HG03432 (cell line): ENCODE measurements around the gene CBLN4.

Experiments used
- ATAC-seq: cut with Tn5 transposase; IDR thresholded peaks from one replicate; pipeline ENCODE4 v1.9.1; 2021; ENCODE audit warnings: mild to moderate bottlenecking, moderate library complexity; ENCODE audit not compliant: unreplicated experiment

Gene CBLN4

DNA sequence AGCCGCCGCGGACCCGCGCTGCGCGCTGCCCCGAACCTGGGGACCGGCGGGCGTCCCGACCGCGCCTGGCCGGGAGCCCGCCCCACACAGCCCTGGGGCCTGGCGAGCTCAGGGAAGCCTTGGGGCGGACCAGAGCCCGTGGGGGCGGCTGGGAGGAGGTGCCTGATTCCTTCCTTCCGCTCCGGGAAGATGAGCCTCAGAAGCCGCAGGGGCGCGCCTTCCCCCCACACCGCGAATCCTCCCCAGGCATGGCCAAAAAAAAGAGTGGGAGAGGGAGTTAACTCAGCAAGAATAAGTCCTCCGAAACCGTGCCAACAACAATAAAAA, at the start of gene CBLN4:
Gene CBLN4, minus strand, starts transcription at position 131 of the 327 bp plus-strand sequence. CDS start 1,348 bp downstream, outside the sequence.
- ATAC-seq, result no peak

DNA sequence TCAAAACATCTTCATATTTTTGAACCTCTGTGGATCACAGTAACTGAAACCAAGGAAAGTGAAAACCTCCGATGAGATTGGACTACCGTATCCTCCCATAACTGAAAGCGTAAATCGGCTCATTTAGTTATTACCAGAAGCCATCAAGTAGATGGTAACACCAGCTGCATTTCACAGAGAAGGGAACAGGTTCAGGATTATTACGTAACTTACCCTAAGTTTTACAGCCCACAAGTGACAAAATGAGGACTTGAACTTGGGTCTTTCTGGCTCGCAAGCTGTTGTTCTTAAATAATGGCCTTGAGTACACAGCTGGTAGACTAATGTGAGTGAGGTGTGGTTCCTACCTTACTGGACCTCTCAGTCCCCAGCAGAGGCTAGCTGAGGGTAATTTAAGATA, 37.9 kb upstream of the CBLN4 start:
- ATAC-seq, result no peak

DNA sequence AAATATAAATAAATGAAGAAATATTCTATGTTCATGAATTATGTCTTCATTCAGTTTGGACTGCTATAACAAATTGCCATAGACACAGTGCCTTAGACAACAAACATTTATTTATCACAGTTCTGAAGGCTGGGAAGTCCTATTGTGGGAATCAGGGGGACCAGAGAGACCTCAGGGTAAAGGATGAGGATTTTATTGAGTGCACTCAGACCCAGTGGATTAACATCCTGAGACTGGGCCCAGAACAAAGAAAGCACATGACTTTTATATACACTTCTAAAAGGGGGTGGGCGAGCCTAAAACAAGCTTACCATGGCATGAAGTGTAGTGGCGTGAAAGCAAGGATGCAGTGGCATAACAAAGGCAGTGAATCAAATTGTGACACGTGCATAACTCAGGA, 26.9 kb upstream of the CBLN4 start:
- no peak for ATAC-seq

DNA sequence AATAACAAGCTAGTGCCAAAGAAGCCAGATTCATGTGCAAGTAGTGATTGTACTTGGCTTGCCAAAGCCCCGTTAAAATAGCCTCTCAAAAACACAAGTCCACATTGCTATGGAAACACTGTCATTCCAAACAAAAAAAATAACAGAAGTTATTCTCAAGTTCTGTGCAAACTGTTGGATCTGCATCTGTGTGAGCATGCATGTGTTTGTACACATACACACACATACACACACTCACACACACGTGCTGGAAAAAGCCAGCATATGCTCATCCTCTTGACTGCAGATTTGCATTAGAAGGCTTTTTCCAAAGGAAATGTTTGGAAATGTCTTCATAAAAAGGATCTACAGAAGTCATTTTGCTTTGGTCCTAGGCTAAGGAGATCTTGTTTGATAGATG, 13.4 kb upstream of the CBLN4 start:
- no peak for ATAC-seq

DNA sequence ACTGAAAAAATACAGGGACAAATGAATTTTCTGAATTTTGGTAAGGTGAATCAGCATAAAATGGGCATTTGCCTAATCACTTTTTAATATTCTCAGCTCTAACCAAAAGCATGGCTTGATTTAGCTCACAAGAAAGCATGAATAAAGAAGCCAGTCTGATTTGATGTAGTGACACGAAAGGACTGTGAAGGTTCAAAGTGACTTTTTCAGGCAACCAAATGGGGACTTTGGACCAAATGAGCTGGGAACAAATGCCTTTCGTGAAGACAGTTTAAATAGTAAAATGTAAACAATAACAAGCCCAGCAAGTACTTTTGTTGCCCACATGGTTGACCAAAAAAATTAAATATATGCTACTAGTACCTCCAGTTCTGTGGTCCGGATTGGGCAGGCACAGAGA, 12.9 kb upstream of the CBLN4 start:
- ATAC-seq, result no peak

DNA sequence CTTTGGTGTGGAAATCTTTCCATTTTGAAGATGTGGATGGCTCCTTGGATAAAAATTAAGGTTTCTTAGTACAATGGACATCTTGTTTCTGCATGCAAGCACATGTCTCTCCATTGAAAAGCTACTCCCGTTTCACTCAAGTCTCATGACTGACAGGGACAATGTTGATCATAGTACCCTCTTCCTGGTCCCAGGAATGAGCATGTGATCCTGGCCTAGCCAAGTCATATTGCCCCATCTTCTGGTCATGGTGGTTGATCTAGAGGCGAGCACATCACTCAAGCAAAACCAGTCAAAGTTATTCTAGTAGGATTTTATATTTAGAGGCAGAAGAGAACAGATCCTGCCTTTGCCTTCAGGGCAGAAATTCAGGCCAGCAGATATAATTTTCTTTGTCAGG, 12.2 kb upstream of the CBLN4 start:
- no peak for ATAC-seq

DNA sequence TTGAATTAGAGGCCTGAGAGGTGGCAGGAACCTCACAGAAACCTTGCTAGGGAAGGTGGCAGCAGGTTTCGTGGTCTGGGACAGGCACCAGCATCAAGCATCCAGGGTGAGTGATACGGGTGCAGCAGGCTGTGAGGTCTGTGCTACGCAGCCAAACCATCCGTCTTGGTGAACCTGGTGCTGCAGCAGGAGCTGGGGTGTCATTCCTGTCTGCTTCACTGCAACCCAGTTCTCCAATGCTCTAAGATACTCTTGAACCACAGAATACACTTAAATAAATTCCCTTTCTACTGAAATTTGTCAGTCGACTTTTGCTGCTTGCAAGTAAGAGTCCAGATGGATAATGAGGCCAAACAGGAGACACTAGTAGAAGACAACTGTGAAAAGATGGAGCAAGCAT, 9.7 kb upstream of the CBLN4 start:
- no peak for ATAC-seq

DNA sequence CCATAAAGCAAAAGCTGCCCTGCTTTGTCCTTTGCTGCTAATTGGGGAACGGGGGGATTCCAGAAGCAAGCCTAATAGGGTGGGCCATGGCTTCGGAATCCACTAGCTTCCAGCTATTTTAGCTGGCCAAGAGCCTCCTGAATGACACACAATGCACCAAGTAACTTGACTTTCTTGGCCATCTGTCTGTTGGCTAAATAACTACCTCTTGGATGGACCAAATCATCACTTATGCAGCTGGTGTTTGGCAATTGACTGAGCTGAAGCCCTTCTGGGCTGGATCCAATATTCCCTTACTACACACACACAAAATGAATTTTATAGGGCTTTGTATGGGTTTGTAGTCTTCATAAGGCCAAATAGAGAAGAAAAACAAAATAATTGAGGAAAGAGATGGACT, 8.8 kb upstream of the CBLN4 start:
- ATAC-seq, result no peak

DNA sequence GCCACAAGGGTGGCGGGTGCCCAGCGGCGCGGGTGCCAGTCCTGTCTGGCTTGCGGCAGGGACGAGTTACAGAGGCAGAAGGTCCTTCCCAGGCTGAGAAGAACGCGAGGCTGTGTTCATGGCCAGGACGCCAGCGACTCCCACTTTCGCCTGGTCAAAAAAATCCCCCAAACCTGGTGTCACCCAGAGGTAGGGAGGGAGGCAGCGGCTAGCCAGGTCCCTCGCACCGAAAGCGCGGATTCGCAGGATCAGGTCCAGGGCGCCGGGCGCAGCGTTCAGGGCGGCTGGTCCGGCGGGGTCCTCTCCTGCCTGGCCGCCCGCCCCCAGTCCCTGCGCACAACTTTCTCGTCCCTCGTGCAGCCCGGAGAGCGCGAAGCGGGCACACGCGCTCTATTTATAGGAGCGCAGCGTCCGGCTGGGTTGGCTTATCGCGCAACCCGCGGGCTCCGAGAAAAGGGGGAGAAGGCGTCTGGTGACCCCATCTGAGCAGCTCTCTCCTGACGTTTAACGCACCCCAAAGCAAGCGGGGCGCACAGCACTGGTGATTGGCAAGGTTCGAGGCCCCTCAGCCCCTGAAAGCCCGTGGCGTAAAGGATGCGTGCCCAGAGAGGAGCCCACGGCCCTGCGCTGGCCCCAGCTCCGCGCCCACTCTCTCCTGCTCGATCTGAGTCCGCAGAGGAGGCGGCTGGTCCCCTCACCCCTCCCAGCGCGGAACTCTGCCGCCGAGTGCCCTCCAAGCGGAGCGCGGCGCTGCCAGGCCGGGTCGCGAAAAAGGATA, 519 bp downstream of the CBLN4 start:
- no peak for ATAC-seq

DNA sequence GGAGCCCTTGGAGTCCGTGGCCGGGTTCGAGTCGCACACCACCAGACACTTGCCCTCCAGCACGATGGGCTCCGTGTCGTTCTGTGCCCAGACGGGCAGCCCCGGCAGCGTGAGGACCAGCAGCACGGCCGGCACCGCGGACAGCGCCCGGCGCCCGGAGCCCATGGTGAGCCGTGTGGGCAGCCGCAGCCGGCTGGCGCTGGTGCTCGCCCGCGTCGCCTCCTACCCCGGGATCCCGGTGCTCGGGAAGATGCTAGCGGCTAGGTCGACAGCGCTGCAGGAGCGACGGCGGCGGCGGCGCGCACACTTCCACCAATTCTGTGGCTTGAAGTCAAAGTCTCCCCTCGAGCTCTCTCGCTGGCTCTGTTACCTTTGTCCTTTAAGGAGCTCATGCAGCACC, 1.3 kb downstream of the CBLN4 start:
- no peak for ATAC-seq

DNA sequence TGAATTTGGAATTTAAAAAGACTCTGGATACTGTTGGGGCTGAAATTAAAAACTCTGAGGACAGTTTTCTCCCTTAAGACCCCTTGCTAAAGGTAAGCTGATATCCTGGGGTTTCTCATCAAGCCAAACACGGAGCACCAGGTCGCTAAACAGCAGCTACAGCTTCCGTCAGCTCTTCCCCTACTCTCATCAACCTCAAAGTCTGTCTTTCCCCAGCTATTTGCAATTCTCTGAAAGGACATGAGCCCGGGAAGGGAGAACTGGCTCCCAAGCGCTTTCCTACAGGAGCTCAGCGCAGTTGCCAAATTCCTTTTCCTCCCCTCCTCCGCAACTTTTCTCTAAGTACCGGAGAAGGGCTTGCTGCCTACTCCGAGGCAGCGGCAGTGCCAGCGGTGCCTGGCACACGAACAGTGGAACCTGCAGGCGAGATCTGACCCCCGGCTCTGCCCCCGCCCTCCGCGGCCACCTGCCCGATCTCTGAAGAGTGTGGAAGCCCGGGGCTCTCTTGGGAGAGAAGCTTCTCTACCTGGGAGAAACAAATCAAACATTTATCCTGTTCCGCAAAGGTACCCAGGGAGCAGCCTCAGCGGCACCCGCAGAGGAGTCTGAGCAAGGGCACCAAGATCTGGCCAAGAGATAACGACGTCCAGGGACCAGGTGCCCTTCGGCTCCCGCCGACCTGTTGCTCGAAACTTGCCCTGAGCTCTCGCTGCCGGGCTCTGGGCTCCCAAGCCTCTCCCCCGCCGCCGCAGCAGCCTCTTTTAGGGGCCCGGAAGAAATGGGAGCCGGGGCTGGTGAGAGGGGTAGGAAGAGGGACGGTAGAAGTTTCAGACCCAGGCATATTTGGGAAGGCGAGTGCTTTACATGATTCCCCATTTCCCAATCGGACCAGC, 2.2 kb downstream of the CBLN4 start:
- ATAC-seq, result no peak

DNA sequence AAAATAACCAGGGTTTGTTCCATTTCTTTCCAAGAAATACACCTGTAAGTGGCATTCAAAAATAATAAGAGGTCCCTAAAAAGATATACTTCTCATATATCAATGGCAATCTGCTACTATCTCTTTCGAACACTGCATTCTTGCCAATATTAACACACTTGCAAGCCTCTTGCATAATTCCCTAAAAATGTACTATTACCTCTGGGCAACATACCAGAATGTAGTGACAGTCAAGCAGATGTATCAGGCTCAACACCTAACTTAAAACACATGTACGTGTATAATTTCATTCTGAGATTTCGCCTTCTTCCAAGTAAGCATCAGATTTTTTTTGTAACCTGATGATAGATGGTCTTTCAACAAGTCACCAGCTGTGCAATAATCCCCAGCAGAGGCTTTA, 3.4 kb downstream of the CBLN4 start:
- no peak for ATAC-seq

DNA sequence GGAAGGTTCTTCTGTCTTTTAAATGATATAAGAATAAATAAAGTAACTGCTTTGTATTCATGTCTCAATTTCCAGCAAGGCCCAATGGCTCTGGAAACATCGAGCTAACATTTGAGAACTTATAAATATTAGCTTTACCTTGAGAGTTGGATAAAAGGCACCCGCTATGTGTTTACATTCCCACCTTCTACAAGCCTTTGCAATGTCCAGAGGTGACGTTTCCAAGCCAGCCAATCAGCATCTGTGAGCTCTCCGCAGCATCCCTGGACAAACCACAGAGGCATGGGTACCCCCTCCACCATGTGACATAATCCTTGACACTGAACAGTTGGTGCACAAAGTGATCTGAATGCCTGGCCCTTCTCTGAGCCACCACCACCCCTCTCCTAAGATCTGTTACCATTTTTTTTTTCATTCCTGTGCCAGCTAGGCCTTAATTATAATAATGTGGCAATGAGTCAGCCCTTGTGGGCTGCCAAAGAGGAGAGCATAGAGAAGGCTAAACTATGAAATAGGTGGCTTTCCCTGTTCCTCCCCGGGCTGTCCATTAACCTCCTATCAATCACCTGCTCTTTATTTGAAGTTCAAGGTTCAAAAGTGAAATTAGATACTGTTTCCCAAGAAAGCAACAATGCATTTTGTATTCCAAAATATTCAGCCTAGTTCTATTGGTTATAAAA, 4.1 kb downstream of the CBLN4 start:
- no peak for ATAC-seq

DNA sequence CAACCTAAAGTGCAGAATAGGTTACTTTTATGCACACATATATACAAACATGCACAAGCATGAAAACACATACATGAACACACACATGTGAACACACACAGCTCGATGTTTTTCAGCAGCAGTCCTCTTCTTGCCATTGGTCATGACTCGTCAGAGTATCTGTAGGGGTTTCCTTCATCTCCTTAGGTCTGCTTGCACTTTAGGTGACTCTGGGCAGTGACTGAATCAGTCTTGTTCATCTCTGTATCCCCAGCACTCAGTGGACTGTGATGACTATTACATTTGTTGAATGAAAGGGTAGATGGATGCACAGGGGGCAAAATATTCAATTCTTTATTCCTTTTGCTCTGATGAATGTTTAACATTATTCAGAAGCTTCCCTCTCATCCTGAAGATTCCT, 26.8 kb downstream of the CBLN4 start:
- no peak for ATAC-seq

DNA sequence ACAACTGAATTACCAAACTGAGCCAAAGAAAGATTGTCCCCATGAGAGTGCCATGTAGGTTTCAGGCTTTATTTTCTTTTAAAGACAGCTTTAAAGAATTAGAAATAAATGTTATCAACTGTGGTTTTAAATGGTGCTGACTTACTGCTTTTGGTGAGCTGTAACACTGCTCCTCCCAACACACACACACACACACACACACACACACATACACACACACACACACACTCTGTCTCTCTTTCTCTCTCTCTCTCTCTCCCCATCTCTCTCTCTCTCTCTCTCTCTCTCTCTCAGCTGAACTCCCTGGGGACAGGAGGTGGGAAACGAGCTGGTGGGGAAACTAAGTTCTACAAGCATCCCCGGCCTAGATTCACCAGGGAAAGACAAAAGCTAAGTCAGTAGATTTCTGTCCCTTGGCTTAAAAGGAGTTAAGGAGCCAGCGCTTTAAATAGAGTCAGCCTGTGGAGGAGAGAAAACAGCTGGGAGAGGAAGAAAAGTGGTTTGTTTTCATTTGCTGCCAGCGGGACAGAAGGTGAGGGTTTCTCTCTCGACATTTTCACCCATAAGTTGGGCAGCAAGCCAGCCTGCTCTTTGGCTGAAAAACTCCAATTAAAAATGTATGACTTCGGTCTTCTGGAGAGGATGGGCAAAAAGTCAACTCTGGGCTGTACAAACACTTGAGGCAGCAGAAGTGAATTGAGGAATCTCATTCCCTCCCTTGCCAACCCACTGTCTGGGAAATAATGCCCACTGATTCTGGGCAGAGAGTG, 27.4 kb downstream of the CBLN4 start:
- no peak for ATAC-seq

DNA sequence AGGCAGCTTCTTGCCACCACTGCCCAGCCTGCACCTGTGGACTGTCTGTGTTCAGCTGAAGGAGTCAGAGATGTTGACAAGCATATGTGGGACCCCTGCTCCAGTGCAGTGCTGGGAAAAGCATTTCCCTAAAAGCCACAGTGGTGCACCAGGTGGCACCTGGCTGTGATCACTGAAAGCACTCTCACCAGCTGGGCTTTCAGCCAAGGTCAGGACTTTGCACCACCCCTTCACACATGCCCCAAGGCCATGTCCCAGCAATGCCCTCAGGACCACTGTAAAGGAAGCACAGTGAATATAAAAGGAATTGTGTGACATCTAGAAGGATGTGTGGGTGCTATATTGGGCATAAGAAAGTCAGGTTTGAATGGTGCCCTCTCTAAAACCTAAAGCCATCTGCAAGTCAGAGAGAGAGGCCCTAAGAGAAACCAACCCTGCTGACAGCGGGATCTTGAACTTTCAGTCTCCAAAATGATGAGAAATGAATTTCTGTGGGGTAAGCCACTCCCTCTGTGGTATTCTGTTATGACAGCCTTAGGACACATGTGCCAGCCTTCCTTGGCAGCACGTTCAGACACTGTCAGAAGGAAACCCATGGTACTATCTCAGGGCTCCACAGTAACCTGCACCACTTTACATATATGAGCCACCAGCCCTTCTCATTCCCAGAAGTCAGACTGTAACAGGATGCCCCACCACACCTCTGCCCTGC, 30.7 kb downstream of the CBLN4 start:
- no peak for ATAC-seq

DNA sequence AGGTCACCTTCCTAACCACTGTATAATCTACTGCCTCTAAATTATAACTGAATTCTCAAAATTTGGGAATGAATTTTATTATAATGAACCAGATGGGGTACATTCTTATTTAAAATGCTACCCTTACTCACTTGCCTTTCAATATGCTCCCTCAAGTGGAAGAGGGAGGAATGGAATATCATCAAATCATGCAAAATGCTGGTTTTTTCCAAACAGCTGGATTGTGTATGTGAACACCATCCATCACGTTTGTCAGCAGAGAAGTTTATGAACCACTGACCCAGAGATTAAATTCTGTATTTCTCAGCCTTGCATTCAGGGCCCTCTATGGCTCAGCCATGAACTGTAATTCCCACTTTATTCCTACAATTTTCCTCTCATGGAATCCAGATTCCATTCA, 40.5 kb downstream of the CBLN4 start:
- no peak for ATAC-seq

DNA sequence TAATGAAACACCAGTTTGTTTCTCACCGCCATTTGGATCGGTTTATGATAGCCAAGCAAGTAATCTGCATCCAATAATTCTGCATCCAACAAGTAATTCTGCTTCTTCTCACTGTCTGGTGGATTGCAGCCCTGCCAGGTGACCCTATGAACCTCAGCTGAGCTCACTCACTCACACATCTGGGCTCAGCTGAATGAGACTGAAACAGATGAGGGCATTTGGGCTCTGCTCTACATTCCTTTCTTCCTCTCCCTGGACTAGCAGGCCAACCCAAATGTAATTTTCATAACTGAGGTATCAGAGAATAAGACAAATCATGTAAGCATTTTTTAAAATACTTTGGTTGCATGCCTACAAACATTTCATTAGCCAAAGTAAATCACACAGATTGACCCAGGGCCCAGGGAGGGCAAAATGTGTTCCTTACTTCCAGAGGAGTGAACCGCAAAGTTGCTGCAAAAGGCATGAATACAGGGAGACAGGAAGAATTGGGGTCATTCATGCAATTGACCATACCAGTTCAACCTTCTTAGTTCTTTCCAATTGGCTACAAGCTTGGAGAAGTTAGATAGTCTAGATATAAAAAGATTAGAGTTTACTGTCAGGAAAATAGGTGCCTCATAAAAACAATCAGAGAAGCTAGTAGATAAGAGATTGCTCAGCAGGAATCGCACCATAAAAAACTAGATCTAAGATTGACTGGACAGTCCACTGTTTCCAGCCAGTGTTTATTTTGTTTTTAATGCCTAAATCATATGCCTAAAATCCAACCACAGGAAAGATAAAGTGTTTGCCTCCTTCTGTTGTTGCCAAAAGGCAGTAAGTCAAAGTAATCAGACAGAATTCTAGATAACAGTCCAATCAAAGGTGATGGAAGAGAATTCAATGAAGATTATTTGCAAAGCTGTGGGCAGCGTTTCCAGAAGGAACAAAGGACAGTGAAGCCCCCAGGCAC, 43.7 kb downstream of the CBLN4 start:
- no peak for ATAC-seq

DNA sequence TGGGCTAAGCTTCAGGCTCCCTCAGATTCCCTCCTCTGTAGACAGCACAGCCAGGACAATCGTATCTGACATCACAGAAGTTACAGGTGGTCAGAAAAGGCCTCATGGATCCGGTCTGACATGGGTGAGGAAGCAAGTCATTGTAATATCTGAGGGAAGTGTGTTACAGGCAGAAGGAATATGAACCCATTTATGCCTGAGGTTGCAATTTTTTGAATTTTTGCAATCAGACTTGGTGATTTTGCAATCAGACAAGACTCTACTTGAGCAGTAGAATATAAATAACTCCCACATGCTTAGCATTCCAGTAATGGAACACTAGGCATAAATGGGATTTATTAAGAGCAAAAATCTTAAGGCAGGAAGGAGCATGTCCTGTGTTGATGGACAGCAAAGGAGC, 52.1 kb downstream of the CBLN4 start:
- no peak for ATAC-seq
